DND-41 (cell line): Measurements from ENCODE around the gene GPS2.

Experiments used
- CTCF ChIP-seq: IDR thresholded peaks from 2 replicates; pipeline ENCODE4 v1.5.1; 2012; ENCODE audit warnings: borderline replicate concordance, low read length, moderate library complexity, mild to moderate bottlenecking; ENCODE audit not compliant: poor library complexity, severe bottlenecking; ENCODE audit errors: extremely low read depth
- EZH2 ChIP-seq: IDR thresholded peaks from 3 replicates; pipeline ENCODE4 v1.6.1; 2012; ENCODE audit warnings: borderline replicate concordance, low read depth, mild to moderate bottlenecking, moderate library complexity, low read length, inconsistent platforms; ENCODE audit not compliant: severe bottlenecking

GRCh38 chr17:7294614-7295153 is 20.5 kb downstream of the GPS2 start, which contains the start of gene YBX2:
- TF ChIP-seq CTCF = no peak
- TF ChIP-seq EZH2 = no peak
